Dendritic cell treated with granulocyte-macrophage colony-stimulating factor and Interleukin-4, amounts not matched to agents 40 ng/mL and 50 ng/mL, for 4 days (primary cell): ENCODE measurements around the gene YPEL3.

Source experiments
- H3K27ac Mint-ChIP-seq: one replicate; pipeline ENCODE4 v1.8.0; 2022; ENCODE audit warnings: mild to moderate bottlenecking, mixed read lengths
- H3K27me3 Mint-ChIP-seq: one replicate; pipeline ENCODE4 v1.8.0; 2022; ENCODE audit warnings: mild to moderate bottlenecking, mixed read lengths
- H3K36me3 Mint-ChIP-seq: one replicate; pipeline ENCODE4 v1.8.0; 2022; ENCODE audit warnings: low read depth, mixed read lengths
- H3K4me1 Mint-ChIP-seq: one replicate; pipeline ENCODE4 v1.8.0; 2022; ENCODE audit warnings: low read depth, mixed read lengths
- H3K4me3 Mint-ChIP-seq: one replicate; pipeline ENCODE4 v1.8.0; 2022; ENCODE audit warnings: mild to moderate bottlenecking, moderate library complexity, mixed read lengths
- H3K9me3 Mint-ChIP-seq: one replicate; pipeline ENCODE4 v1.8.0; 2022; ENCODE audit warnings: mixed read lengths
- intact Hi-C: fragments of 100-400 bp; cut with micrococcal nuclease; formaldehyde crosslinking; loops from one replicate; pipeline ENCODE4 v1.15.0; 2022

YPEL3 gene

GRCh38 chr16:30077656-30078055 lies 18.4 kb downstream of the YPEL3 start:
- no peak overlapping the region for H3K4me3 Mint-ChIP-seq
- intact Hi-C loops = no loop called here
- H3K36me3 Mint-ChIP-seq = peaks cover 90% of the 10 kb centered on the region
- H3K4me1 Mint-ChIP-seq = peaks cover 38% of the 10 kb centered on the region
- H3K27ac Mint-ChIP-seq = peak overlapping the region; percentile 86
- no peaks in the 10 kb centered on the region for H3K9me3 Mint-ChIP-seq
- H3K27me3 Mint-ChIP-seq = no peaks in the 10 kb centered on the region

GRCh38 chr16:30076276-30076791 lies 19.7 kb downstream of the YPEL3 start:
- intact Hi-C loops = no loop called here
- Mint-ChIP-seq H3K9me3 (no peaks in the 10 kb centered on the region), H3K27me3 (no peaks in the 10 kb centered on the region), H3K4me1 (peaks cover 34% of the 10 kb centered on the region), H3K27ac (peak overlapping the region; percentile 86), H3K4me3 (peak overlapping the region; percentile 88), H3K36me3 (peaks cover 90% of the 10 kb centered on the region)

DNA sequence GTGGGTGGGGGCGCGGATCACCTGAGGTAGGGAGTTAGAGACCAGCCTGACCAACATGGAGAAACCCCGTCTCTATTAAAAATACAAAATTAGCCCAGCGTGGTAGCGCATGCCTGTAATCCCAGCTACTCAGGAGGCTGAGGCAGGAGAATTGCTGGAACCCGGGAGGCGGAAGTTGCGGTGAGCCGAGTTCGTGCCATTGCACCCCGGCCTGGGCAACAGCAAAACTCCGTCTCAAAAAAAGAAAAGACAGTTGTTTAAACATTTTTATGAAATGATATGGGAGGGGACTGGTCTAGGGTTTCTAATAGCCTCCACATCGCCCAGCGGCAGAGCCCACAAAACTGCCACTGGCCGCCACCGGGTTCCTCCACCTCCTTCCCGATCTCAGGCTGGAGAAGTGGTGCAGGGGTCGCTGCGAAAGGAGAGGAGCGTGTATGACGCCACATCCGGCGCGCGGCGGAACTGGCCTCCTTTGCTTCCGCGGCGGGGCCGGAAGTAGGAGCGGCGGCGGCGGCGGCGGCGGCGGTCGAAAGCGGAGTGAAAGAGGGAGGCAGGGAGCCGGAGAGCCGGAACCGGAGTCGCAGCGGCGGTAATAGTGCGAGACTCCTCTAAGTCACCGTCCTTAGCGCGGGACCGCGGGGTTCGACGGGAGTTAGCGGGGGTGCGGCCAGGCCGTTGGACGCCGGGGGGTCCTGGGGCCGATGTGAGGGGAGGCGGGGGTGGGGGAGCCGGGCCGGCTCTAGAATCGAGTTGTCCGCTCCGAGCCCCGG lies 20.3 kb downstream of the YPEL3 start, which contains the start of gene PPP4C:
PPP4C (plus strand) TSS at position 492 of the 773 bp plus-strand sequence. CDS start 384 bp downstream, outside the sequence.
- Mint-ChIP-seq H3K4me1 (peaks cover 39% of the 10 kb centered on the region), H3K27me3 (no peaks in the 10 kb centered on the region), H3K9me3 (no peaks in the 10 kb centered on the region)

GRCh38 chr16:30070490-30070889 lies 25.5 kb downstream of the YPEL3 start:
- peaks cover 45% of the 10 kb centered on the region for H3K4me1 Mint-ChIP-seq
- H3K27me3 Mint-ChIP-seq = no peaks in the 10 kb centered on the region
- no peaks in the 10 kb centered on the region for H3K9me3 Mint-ChIP-seq
- no peak overlapping the region for H3K4me3 Mint-ChIP-seq
- peaks cover 92% of the 10 kb centered on the region for H3K36me3 Mint-ChIP-seq
- intact Hi-C loops = no loop called here
- H3K27ac Mint-ChIP-seq = peak overlapping the region; percentile 15

More for the DNA sequence above, 20.3 kb downstream of the YPEL3 start, which contains the start of gene PPP4C:
- Mint-ChIP-seq H3K4me3 (peak within 1 kb of the TSS; percentile 88), H3K36me3 (peaks cover 90% of the 10 kb centered on the region), H3K27ac (peak within 1 kb of the TSS; percentile 86)
- intact Hi-C loops = no loop called here

DNA sequence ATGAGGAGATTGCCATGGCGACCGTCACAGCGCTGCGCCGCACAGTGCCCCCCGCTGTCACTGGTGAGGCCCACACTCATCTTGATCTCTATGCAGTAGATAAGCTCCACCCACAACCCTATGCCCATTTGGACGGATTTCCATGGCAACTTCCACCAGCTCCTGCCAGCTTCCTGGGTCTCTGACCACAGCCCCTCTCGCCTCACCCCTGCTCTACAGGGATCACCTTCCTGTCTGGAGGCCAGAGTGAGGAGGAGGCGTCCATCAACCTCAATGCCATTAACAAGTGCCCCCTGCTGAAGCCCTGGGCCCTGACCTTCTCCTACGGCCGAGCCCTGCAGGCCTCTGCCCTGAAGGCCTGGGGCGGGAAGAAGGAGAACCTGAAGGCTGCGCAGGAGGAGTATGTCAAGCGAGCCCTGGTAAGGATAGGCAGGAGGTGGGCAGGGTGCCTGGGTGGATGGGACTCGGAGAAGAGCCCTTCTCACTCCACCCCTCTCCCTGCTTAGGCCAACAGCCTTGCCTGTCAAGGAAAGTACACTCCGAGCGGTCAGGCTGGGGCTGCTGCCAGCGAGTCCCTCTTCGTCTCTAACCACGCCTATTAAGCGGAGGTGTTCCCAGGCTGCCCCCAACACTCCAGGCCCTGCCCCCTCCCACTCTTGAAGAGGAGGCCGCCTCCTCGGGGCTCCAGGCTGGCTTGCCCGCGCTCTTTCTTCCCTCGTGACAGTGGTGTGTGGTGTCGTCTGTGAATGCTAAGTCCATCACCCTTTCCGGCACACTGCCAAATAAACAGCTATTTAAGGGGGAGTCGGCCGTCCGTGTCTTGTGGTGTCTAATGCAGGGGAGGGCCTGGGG lies 26.2 kb downstream of the YPEL3 start:
- H3K36me3 Mint-ChIP-seq = peaks cover 98% of the 10 kb centered on the region
- peak overlapping the region; percentile 45 for H3K27ac Mint-ChIP-seq
- H3K27me3 Mint-ChIP-seq = no peaks in the 10 kb centered on the region
- peaks cover 50% of the 10 kb centered on the region for H3K4me1 Mint-ChIP-seq
- intact Hi-C loops = no loop called here
- peak overlapping the region; percentile 44 for H3K4me3 Mint-ChIP-seq
- H3K9me3 Mint-ChIP-seq = no peaks in the 10 kb centered on the region

- peaks cover 100% of the 10 kb centered on the region for H3K36me3 Mint-ChIP-seq
- H3K27me3 Mint-ChIP-seq = no peaks in the 10 kb centered on the region
Observed at GRCh38 chr16:30068750-30069610, 27.0 kb downstream of the YPEL3 start.

DNA sequence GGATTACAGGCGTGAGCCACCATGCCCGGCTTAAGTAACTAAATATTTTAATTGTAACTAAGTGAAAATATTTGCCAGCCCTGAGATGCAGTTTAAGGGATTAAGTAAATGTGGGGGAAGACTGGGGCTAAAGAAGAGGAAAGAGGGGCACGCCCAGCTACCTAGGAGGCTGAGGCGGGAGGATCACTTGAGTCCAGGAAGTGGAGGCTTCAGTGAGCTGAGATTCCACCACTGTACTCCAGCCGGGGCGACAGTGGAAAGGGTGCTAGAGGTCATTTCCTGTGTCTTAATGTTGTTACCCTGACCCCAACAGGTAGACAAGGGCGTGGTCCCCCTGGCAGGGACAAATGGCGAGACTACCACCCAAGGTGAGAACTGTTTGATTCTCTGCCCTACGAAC lies 27.7 kb downstream of the YPEL3 start:
- H3K4me3 Mint-ChIP-seq = peak overlapping the region; percentile 30
- peaks cover 57% of the 10 kb centered on the region for H3K4me1 Mint-ChIP-seq
- no peaks in the 10 kb centered on the region for H3K27me3 Mint-ChIP-seq
- peaks cover 98% of the 10 kb centered on the region for H3K36me3 Mint-ChIP-seq
- peak overlapping the region; percentile 60 for H3K27ac Mint-ChIP-seq
- intact Hi-C loops = no loop called here
- H3K9me3 Mint-ChIP-seq = no peaks in the 10 kb centered on the region

More at GRCh38 chr16:30068750-30069610, 27.0 kb downstream of the YPEL3 start:
- peak overlapping the region; percentile 60 for H3K27ac Mint-ChIP-seq
- H3K4me1 Mint-ChIP-seq = peaks cover 50% of the 10 kb centered on the region
- no peaks in the 10 kb centered on the region for H3K9me3 Mint-ChIP-seq
- intact Hi-C loops = no loop called here
- H3K4me3 Mint-ChIP-seq = peak overlapping the region; percentile 44

GRCh38 chr16:30067584-30067916 lies 28.5 kb downstream of the YPEL3 start:
- Mint-ChIP-seq H3K4me1 (peaks cover 59% of the 10 kb centered on the region), H3K27ac (peak overlapping the region; percentile 99), H3K36me3 (peaks cover 90% of the 10 kb centered on the region), H3K27me3 (no peaks in the 10 kb centered on the region), H3K4me3 (peak overlapping the region; percentile 95), H3K9me3 (no peaks in the 10 kb centered on the region)
- intact Hi-C loops = no loop called here

DNA sequence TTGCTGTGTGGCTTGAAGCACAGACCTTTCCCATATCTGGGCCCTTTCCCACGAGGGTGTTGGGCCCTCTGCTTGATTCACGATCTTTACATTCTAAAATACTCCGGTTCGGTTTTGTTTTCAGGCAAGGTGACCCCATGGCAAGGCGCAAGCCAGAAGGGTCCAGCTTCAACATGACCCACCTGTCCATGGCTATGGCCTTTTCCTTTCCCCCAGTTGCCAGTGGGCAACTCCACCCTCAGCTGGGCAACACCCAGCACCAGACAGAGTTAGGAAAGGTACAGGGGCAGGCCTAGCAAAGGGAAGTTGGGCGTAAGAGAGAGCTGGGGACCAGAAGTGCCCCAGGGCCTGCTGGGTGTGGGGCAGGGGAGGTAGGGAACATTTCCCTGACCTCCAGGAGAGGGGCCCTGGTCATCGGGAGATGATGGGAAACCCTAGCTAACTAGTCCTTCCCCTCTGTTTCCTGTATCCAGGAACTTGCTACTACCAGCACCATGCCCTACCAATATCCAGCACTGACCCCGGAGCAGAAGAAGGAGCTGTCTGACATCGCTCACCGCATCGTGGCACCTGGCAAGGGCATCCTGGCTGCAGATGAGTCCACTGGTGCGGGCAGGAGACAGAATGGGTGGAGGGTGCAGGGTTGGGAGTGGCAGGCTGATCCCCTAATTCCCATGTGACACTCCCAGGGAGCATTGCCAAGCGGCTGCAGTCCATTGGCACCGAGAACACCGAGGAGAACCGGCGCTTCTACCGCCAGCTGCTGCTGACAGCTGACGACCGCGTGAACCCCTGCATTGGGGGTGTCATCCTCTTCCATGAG lies 29.0 kb downstream of the YPEL3 start:
- peak overlapping the region; percentile 99 for H3K27ac Mint-ChIP-seq
- intact Hi-C loops = no loop called here
- no peaks in the 10 kb centered on the region for H3K27me3 Mint-ChIP-seq
- peaks cover 59% of the 10 kb centered on the region for H3K4me1 Mint-ChIP-seq
- no peaks in the 10 kb centered on the region for H3K9me3 Mint-ChIP-seq
- H3K4me3 Mint-ChIP-seq = peak overlapping the region; percentile 95
- peaks cover 84% of the 10 kb centered on the region for H3K36me3 Mint-ChIP-seq

DNA sequence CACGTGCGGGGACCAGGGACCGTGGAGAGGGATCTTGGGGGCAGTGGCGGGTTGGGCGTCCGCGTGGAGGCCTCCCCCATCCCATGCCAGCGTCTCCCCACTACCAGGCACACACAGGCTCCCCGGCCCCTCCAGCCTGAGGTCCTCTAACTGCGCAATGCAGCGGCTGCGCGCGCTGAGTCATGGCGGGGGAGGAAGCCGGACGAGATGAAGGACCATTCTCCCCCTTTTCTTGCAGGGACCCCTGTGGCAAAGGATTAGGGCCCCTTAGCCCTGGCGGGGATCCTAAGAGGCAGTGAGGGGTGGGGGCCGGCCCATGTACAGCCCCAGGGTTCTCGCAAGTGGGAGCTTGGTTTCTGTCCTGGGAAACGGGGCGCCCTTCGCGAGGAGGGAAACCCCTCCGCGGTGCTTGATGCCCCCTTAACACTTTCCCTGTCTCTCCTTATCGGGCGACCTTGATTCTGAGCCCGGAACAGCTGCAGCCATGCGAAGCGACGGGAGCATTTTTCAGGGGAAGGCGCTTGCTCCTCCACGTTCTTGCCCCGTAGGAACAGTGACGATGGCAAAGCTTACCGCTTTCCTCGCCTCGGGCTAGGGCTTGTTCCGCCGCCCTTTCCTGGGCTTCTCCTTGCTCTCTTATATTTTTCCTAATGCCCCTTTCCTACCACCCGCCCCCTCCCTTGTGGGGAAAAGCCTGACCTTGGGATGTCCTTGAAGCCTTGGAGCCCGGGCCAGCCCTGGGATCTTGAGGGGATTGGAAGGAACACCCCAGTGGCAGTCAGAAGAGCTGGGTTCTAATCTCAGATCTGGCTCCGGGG lies 29.9 kb downstream of the YPEL3 start:
- Mint-ChIP-seq H3K4me3 (peak overlapping the region; percentile 95), H3K27me3 (no peaks in the 10 kb centered on the region), H3K36me3 (peaks cover 76% of the 10 kb centered on the region), H3K9me3 (no peaks in the 10 kb centered on the region), H3K4me1 (peaks cover 57% of the 10 kb centered on the region), H3K27ac (peak overlapping the region; percentile 99)
- intact Hi-C loops = loop anchor here (1.0 kb wide), 2 partner anchors 13 to 26 kb away; a partner anchor contains a TSS

GRCh38 chr16:30065102-30065942 lies 30.7 kb downstream of the YPEL3 start, which contains the start of gene ALDOA:
Gene ALDOA, plus strand, starts transcription at chr16:30065760. Its CDS starts 1,138 bp downstream, at chr16:30066898.
- Mint-ChIP-seq H3K27ac (peak within 1 kb of the TSS; percentile 99), H3K27me3 (no peaks in the 10 kb centered on the region), H3K9me3 (no peaks in the 10 kb centered on the region), H3K4me1 (peaks cover 51% of the 10 kb centered on the region), H3K36me3 (peaks cover 68% of the 10 kb centered on the region), H3K4me3 (peak within 1 kb of the TSS; percentile 95)
- intact Hi-C loops = loop anchor here (1.0 kb wide), 2 partner anchors 12 to 27 kb away; a partner anchor contains a TSS
